H9 (cell line): ENCODE results near the gene MTA3. TPM values are rescaled to one million over a fixed set of nuclear protein-coding genes. Genes with fewer than 3 reads are reported as not detected.

Source experiments
- DNase-seq: peaks from one replicate; pipeline ENCODE4 v3.0.0-alpha.2; 2017
- H2AFZ ChIP-seq: one replicate; pipeline ENCODE4 v1.6.1; 2013; ENCODE audit warnings: mild to moderate bottlenecking, low read length, control low read depth, moderate library complexity
- H2AK5ac ChIP-seq: 2 replicates; pipeline ENCODE4 v1.6.1; 2013; ENCODE audit warnings: low read length, control low read depth, mixed read lengths; ENCODE audit not compliant: insufficient read length
- H2BK120ac ChIP-seq: one replicate; pipeline ENCODE4 v1.6.1; 2013; ENCODE audit warnings: low read depth, mild to moderate bottlenecking, low read length, control low read depth, inconsistent platforms; ENCODE audit not compliant: poor library complexity, severe bottlenecking
- H2BK12ac ChIP-seq: 2 replicates; pipeline ENCODE4 v1.6.1; 2013; ENCODE audit warnings: low read length, control low read depth, mixed read lengths, low read depth; ENCODE audit not compliant: insufficient read length
- H2BK15ac ChIP-seq: 2 replicates; pipeline ENCODE4 v1.6.1; 2013; ENCODE audit warnings: low read depth, low read length, control low read depth
- H2BK20ac ChIP-seq: one replicate; pipeline ENCODE4 v1.6.1; 2013; ENCODE audit warnings: low read depth, mild to moderate bottlenecking, low read length, control low read depth, inconsistent platforms; ENCODE audit not compliant: poor library complexity, severe bottlenecking
- H2BK5ac ChIP-seq: 2 replicates; pipeline ENCODE4 v1.6.1; 2013; ENCODE audit warnings: low read length, control low read depth, mixed read lengths; ENCODE audit not compliant: insufficient read length
- H3K14ac ChIP-seq: 2 replicates; pipeline ENCODE4 v1.6.1; 2013; ENCODE audit warnings: low read length, control low read depth; ENCODE audit not compliant: insufficient read depth
- H3K18ac ChIP-seq: 2 replicates; pipeline ENCODE4 v1.6.1; 2013; ENCODE audit warnings: low read depth, mild to moderate bottlenecking, mixed read lengths, low read length, control low read depth; ENCODE audit not compliant: insufficient read length
- H3K23ac ChIP-seq: 2 replicates; pipeline ENCODE4 v1.6.1; 2013; ENCODE audit warnings: low read length, control low read depth, mixed read lengths, low read depth; ENCODE audit not compliant: insufficient read length
- H3K23me2 ChIP-seq: 2 replicates; pipeline ENCODE4 v1.6.1; 2013; ENCODE audit warnings: low read depth, mild to moderate bottlenecking, mixed read lengths, low read length, control low read depth; ENCODE audit not compliant: insufficient read length, poor library complexity, severe bottlenecking
- H3K27ac ChIP-seq: 2 replicates; pipeline ENCODE4 v1.5.1; 2013; ENCODE audit warnings: low read length, control low read depth, mixed read lengths, low read depth; ENCODE audit not compliant: insufficient read length
- H3K27me3 ChIP-seq: 2 replicates; pipeline ENCODE4 v1.6.1; 2013; ENCODE audit warnings: low read length, control low read depth, inconsistent platforms; ENCODE audit not compliant: insufficient read depth
- H3K4ac ChIP-seq: 2 replicates; pipeline ENCODE4 v1.6.1; 2013; ENCODE audit warnings: low read depth, mild to moderate bottlenecking, control low read depth, inconsistent platforms, low read length, moderate library complexity
- H3K4me1 ChIP-seq: 2 replicates; pipeline ENCODE4 v1.6.1; 2013; ENCODE audit warnings: low read length, control low read depth, inconsistent platforms; ENCODE audit not compliant: insufficient read depth
- H3K4me2 ChIP-seq: 2 replicates; pipeline ENCODE4 v1.6.1; 2013; ENCODE audit warnings: low read length, control low read depth, mixed read lengths; ENCODE audit not compliant: insufficient read length, insufficient read depth
- H3K56ac ChIP-seq: 2 replicates; pipeline ENCODE4 v1.6.1; 2013; ENCODE audit warnings: low read depth, mild to moderate bottlenecking, mixed read lengths, low read length, control low read depth; ENCODE audit not compliant: insufficient read length
- H3K79me1 ChIP-seq: 2 replicates; pipeline ENCODE4 v1.6.1; 2013; ENCODE audit warnings: low read depth, mild to moderate bottlenecking, moderate library complexity, low read length, control low read depth, inconsistent platforms; ENCODE audit not compliant: insufficient read depth, poor library complexity, severe bottlenecking
- H3K79me2 ChIP-seq: 2 replicates; pipeline ENCODE4 v1.6.1; 2013; ENCODE audit warnings: low read length, control low read depth, inconsistent platforms; ENCODE audit not compliant: insufficient read depth
- H3K9ac ChIP-seq: 2 replicates; pipeline ENCODE4 v1.6.1; 2013; ENCODE audit warnings: low read length, control low read depth, mixed read lengths; ENCODE audit not compliant: insufficient read length; ENCODE audit errors: extremely low read depth
- H3K9me3 ChIP-seq: one replicate; pipeline ENCODE4 v1.6.1; 2013; ENCODE audit warnings: low read depth, low read length, inconsistent platforms; ENCODE audit not compliant: control insufficient read depth
- H3T11ph ChIP-seq: one replicate; pipeline ENCODE4 v1.6.1; 2013; ENCODE audit warnings: mild to moderate bottlenecking, low read length, control low read depth, inconsistent platforms
- H4K20me1 ChIP-seq: one replicate; pipeline ENCODE4 v1.6.1; 2013; ENCODE audit not compliant: control insufficient read depth, insufficient read length, insufficient read depth
- H4K5ac ChIP-seq: 2 replicates; pipeline ENCODE4 v1.6.1; 2013; ENCODE audit warnings: low read depth, mild to moderate bottlenecking, mixed read lengths, low read length, control low read depth; ENCODE audit not compliant: insufficient read length
- H4K8ac ChIP-seq: replicated peaks from 2 replicates; pipeline ENCODE4 v1.6.1; 2013; ENCODE audit warnings: low read length, control low read depth, mixed read lengths, low read depth; ENCODE audit not compliant: insufficient read length
- H4K91ac ChIP-seq: 2 replicates; pipeline ENCODE4 v1.6.1; 2013; ENCODE audit warnings: low read depth, mild to moderate bottlenecking, moderate library complexity, mixed read lengths, low read length, control low read depth; ENCODE audit not compliant: insufficient read length
- H3K27ac Mint-ChIP-seq, 3 experiments: 2 replicates in 2 of 3; 3 replicates in 1 of 3; pipeline ENCODE4 v1.8.0; 2020 to 2021; ENCODE audit warnings: mixed read lengths in 3 of 3, mild to moderate bottlenecking in 1 of 3, moderate library complexity in 1 of 3
- H3K27me3 Mint-ChIP-seq: 2 replicates; pipeline ENCODE4 v1.8.0; 2021; ENCODE audit warnings: low read depth, mild to moderate bottlenecking, moderate library complexity, mixed read lengths
- H3K36me3 Mint-ChIP-seq, 3 experiments: 2 replicates in 2 of 3; 3 replicates in 1 of 3; pipeline ENCODE4 v1.8.0; 2020 to 2021; ENCODE audit warnings: low read depth in 3 of 3, mixed read lengths in 3 of 3; ENCODE audit not compliant: insufficient read depth in 1 of 3
- H3K4me1 Mint-ChIP-seq, 2 experiments: 2 replicates each; pipeline ENCODE4 v1.8.0; 2020; ENCODE audit warnings: mixed read lengths in 2 of 2
- H3K4me3 Mint-ChIP-seq, 2 experiments: 2 replicates in 1 of 2; 3 replicates in 1 of 2; pipeline ENCODE4 v1.8.0; 2020 to 2021; ENCODE audit warnings: mild to moderate bottlenecking in 2 of 2, mixed read lengths in 2 of 2, moderate library complexity in 1 of 2
- H3K9me3 Mint-ChIP-seq, 2 experiments: 2 replicates in 1 of 2; 3 replicates in 1 of 2; pipeline ENCODE4 v1.8.0; 2020; ENCODE audit warnings: mild to moderate bottlenecking in 2 of 2, mixed read lengths in 2 of 2, moderate library complexity in 1 of 2
- WGBS: extraction: QIAGEN DNeasy Blood & Tissue Kit; methylation state at CpG from one replicate; pipeline ENCODE4 v1.1.7; 2013; ENCODE audit warnings: missing lambda C conversion rate, low lambda C conversion rate, mixed read lengths; ENCODE audit not compliant: insufficient read length; ENCODE audit errors: extremely low coverage; 5-methylcytosine and 5-hydroxymethylcytosine counted together
- total RNA-seq: library from RNA; stranded (reverse); gene quantifications from 2 replicates; pipeline ENCODE4 v1.2.1, GENCODE V29; 2021
- TF ChIP-seq, protein P1 (sequence below): fragments of 200-600 bp; sonication (generic); conservative IDR thresholded peaks from 3 replicates; pipeline ENCODE4 v1.8.0; 2021; ENCODE audit warnings: antibody characterized with exemption, mild to moderate bottlenecking

Gene MTA3
- total RNA-seq, 1 experiment from 2014 or later: 253 TPM

GRCh38 chr2:42613281-42614064, 45.0 kb downstream of the MTA3 start:
- H3K27ac Mint-ChIP-seq: peak overlapping the region; percentile 6 to 89 (median 12); a peak in 3 of 7 replicates
- peaks cover 42 to 87% (median 76%) of the 10 kb centered on the region in 3 experiments; a peak in 6 of 7 replicates for H3K36me3 Mint-ChIP-seq
- WGBS: no CpG with 5 or more reads among the region's 6 CpGs

More at GRCh38 chr2:42613281-42614064, 45.0 kb downstream of the MTA3 start:
- Histone ChIP-seq H3K27ac (no peak overlapping the region), H3K14ac (no peak overlapping the region), H4K8ac (no peak overlapping the region), H3K4me2 (no peak overlapping the region), H3K79me2 (peaks cover 2% of the 10 kb centered on the region; the same call in 1 of the 2 replicates), H2AFZ (no peak overlapping the region), H3K56ac (no peak overlapping the region), H4K20me1 (no peaks in the 10 kb centered on the region), H3K9ac (no peak overlapping the region), H4K5ac (no peak overlapping the region), H3K4ac (no peak overlapping the region), H3K23me2 (no peaks in the 10 kb centered on the region), H3K4me1 (no peaks in the 10 kb centered on the region), H3K23ac (no peak overlapping the region), H2BK15ac (no peak overlapping the region), H3K18ac (no peak overlapping the region), H3K27me3 (no peaks in the 10 kb centered on the region), H3T11ph (no peak overlapping the region), H2BK12ac (no peak overlapping the region), H2AK5ac (no peak overlapping the region), H4K91ac (no peak overlapping the region), H3K9me3 (no peaks in the 10 kb centered on the region), H2BK5ac (no peak overlapping the region), H2BK120ac (no peak overlapping the region), H3K79me1 (peaks cover 3% of the 10 kb centered on the region), H2BK20ac (no peak overlapping the region)
- DNase-seq: no peak
- Mint-ChIP-seq H3K27me3 (no peaks in the 10 kb centered on the region), H3K9me3 (no peaks in the 10 kb centered on the region), H3K4me1 (peaks cover 0 to 11% of the 10 kb centered on the region in 2 experiments; a peak in 2 of 4 replicates), H3K4me3 (no peak overlapping the region)
- TF ChIP-seq, protein P1, sequence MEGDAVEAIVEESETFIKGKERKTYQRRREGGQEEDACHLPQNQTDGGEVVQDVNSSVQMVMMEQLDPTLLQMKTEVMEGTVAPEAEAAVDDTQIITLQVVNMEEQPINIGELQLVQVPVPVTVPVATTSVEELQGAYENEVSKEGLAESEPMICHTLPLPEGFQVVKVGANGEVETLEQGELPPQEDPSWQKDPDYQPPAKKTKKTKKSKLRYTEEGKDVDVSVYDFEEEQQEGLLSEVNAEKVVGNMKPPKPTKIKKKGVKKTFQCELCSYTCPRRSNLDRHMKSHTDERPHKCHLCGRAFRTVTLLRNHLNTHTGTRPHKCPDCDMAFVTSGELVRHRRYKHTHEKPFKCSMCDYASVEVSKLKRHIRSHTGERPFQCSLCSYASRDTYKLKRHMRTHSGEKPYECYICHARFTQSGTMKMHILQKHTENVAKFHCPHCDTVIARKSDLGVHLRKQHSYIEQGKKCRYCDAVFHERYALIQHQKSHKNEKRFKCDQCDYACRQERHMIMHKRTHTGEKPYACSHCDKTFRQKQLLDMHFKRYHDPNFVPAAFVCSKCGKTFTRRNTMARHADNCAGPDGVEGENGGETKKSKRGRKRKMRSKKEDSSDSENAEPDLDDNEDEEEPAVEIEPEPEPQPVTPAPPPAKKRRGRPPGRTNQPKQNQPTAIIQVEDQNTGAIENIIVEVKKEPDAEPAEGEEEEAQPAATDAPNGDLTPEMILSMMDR: no peak
